Loucy (cell line): ENCODE results near the gene IFNAR2.

ENCODE experiments used
- CTCF ChIP-seq: fragments of 200-600 bp; sonication (generic); conservative IDR thresholded peaks from 2 replicates; pipeline ENCODE4 v1.5.1; 2014; ENCODE audit warnings: mild to moderate bottlenecking, antibody characterized with exemption, low read length
- EZH2phosphoT487 ChIP-seq: fragments of 200-600 bp; IDR thresholded peaks from 2 replicates; pipeline ENCODE4 v1.6.1; 2018; ENCODE audit warnings: antibody characterized with exemption, mild to moderate bottlenecking, moderate library complexity, borderline replicate concordance

GRCh38 chr21:33236766-33237165 is 7.0 kb downstream of the IFNAR2 start:
- TF ChIP-seq CTCF = no peak
- no peak for TF ChIP-seq EZH2phosphoT487
